Activated CD4-positive, alpha-beta memory T cell treated with anti-CD3 and anti-CD28 coated beads, Interleukin-2, amount 10 ng/mL, durations not matched to agents 7 days and 5 days (primary cell): ENCODE data around the gene KCNMA1. TPM values are rescaled to one million over a fixed set of nuclear protein-coding genes. Genes with fewer than 3 reads are reported as not detected.

Experiments used
- CTCF ChIA-PET: fragments of 350-600 bp; sonication (Branson Sonifier 250); formaldehyde crosslinking; loops from one replicate; lab custom pipeline; 2021; ENCODE audit warnings: antibody characterized with exemption, inconsistent platforms; lab: Charles Lee
- POLR2A ChIA-PET: fragments of 350-600 bp; sonication (Branson Sonifier 250); formaldehyde crosslinking; loops from one replicate; lab custom pipeline; 2021; ENCODE audit warnings: antibody characterized with exemption; lab: Charles Lee
- DNase-seq: peaks from one replicate; pipeline ENCODE4 v3.0.0-alpha.2; 2020
- H3K27ac Mint-ChIP-seq: one replicate; pipeline ENCODE4 v1.8.0; 2021; ENCODE audit warnings: mild to moderate bottlenecking, mixed read lengths
- H3K27me3 Mint-ChIP-seq: one replicate; pipeline ENCODE4 v1.8.0; 2021; ENCODE audit warnings: mixed read lengths
- H3K36me3 Mint-ChIP-seq: one replicate; pipeline ENCODE4 v1.8.0; 2021; ENCODE audit warnings: low read depth, mixed read lengths
- H3K4me1 Mint-ChIP-seq: one replicate; pipeline ENCODE4 v1.8.0; 2021; ENCODE audit warnings: mixed read lengths
- H3K4me3 Mint-ChIP-seq: one replicate; pipeline ENCODE4 v1.8.0; 2021; ENCODE audit warnings: mild to moderate bottlenecking, mixed read lengths
- H3K9me3 Mint-ChIP-seq: one replicate; pipeline ENCODE4 v1.8.0; 2021; ENCODE audit warnings: mixed read lengths
- total RNA-seq, 2 experiments: library from RNA; stranded (reverse); gene quantifications; one replicate each; pipeline ENCODE4 v1.2.3, GENCODE V29; 2021

KCNMA1 gene
- total RNA-seq, 2 experiments from 2014 or later, result 0.25 to 0.38 TPM

DNA sequence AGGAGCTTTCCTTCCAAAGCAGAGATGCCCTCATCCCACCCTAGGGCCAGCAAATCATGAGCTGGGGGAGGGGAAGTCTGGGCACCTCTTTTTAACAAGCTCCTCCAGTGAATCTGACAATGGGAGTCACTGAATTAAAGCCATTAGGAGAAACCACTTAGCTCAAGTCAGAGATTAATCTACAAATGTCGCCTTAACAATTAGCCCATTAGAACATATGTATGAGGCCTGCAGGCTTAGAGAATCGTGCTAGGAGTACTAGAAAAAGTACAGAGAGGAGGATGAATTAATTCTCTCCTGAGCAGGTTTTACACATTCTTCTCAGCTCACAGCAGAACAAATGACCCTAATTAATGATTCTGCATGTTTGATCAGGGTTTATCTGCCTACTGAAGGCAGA is 381.3 kb downstream of the KCNMA1 start:
- Mint-ChIP-seq H3K4me3 (no peak overlapping the region), H3K27me3 (no peaks in the 10 kb centered on the region), H3K9me3 (no peaks in the 10 kb centered on the region), H3K27ac (no peak overlapping the region), H3K36me3 (no peaks in the 10 kb centered on the region), H3K4me1 (no peaks in the 10 kb centered on the region)
- ChIA-PET POLR2A (no interaction called here), CTCF (no interaction called here)
- no peak for DNase-seq

DNA sequence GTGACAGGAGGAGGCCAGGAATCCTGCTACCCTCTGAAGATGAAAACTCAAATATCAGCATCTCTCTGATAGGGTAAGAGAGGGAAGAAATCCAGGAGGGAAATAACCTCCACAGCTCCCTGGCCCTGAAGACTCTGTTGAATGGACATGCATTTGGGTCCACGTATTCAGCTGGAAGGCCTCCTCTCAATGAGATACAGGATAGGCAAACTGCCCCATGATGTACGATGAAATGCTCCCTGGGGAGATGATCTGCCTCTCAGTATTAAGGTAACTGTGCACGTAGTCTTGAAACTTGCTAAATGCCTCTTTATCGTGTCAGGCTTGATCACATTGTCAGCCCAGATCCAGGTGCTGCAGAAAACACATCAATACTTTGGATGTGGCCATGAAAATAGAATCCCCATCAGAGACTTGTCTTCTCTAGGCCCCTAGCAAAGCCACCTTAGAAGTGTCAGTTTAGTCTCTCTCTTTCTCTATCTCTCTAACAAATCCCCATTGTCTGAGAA is 384.0 kb downstream of the KCNMA1 start:
- CTCF ChIA-PET, result no interaction called here
- H3K4me1 Mint-ChIP-seq, result no peaks in the 10 kb centered on the region
- no peaks in the 10 kb centered on the region for H3K9me3 Mint-ChIP-seq
- POLR2A ChIA-PET, result no interaction called here
- no peak overlapping the region for H3K27ac Mint-ChIP-seq
- no peak overlapping the region for H3K4me3 Mint-ChIP-seq
- no peaks in the 10 kb centered on the region for H3K27me3 Mint-ChIP-seq
- no peak for DNase-seq
- no peaks in the 10 kb centered on the region for H3K36me3 Mint-ChIP-seq

DNA sequence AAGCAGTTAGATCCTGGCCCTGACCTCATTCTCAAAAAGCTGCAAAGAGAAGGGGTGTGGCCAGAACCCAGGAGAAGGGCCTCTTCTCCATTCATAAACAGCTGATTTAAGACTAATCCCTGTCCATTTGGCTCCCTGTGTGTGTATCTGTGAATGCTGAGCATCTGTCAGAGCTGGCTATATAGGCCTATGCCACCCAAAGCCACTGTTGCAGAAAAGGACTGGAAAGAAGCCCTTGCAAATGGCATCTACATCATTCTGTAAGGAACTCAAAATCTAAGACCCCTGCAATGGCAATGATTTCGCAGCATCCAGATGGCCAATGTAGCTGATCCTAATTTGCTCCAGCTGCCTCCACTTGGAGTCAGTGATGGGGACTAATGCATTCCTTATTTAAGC is 384.5 kb downstream of the KCNMA1 start:
- Mint-ChIP-seq H3K27me3 (no peaks in the 10 kb centered on the region), H3K9me3 (no peaks in the 10 kb centered on the region), H3K4me3 (no peak overlapping the region), H3K27ac (no peak overlapping the region), H3K36me3 (no peaks in the 10 kb centered on the region), H3K4me1 (no peaks in the 10 kb centered on the region)
- no peak for DNase-seq
- ChIA-PET POLR2A (no interaction called here), CTCF (no interaction called here)

DNA sequence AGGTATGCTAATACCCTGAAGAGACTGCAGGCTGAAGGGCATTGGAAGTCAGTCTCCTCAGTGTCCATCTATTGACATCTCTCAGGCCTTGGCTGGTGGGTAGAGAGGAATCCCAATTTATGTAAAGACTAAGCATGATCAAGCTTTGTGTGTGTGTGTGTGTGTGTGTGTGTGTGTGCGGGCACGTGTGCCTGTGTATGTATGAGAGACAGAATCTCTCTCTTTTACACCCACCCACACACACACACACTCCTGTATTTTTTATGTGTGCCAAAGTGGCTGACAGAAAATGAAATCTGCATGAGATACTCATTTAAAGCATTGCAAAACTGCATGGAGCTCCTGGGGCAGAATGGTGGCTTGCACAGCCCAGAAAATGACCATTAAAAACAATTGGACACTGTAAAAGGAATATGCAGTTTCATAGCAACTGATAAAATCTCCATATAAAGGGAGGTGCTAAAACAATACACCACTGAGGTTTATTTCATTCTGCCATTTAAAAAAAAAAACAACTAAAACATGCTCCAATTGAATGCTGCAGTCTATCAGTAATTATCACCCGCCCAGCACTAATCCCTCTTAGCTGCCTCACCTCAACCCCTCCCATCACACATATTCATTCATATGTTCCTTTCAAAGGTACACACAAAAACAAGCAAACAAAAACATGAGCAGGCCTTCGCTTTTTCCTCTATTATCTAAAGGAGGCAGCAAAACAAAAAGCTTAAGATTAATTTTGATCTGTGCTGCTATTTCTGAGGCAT is 385.0 kb downstream of the KCNMA1 start:
- Mint-ChIP-seq H3K4me3 (no peak overlapping the region), H3K27me3 (no peaks in the 10 kb centered on the region), H3K27ac (no peak overlapping the region)

DNA sequence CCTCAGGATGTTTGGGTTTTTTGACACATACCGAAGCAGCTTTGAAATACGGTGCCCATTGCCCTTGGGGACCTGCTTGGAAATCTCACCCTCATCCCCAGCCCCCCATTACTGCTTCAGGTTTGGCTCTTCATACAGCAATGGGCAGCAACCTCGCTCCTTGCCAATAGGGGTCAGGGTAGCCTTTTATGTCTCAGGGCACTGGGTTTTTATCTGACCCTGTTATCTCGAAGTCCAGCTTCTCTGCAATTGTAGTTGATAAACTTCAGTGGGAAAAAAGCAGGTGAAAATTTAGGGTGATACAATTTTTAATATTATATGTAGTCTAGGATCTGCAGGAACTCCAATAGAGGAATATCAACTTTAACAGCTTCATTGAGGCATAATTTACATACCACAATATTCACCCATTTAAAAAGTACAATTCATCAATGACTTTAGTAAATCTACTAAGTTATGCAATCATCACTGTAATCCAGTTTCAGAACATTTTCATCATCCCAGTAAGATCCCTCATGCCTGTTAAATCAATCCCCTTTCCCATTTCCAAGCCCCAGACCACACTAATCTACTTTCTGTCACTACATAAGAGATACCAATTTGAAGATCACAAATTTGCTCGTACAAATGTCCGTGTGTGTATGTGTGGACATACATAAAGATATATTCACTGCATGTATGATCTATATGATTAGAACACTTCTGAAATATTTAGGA is 386.2 kb downstream of the KCNMA1 start:
- no peaks in the 10 kb centered on the region for H3K27me3 Mint-ChIP-seq
- H3K27ac Mint-ChIP-seq, result no peak overlapping the region
- no peak overlapping the region for H3K4me3 Mint-ChIP-seq
- no peaks in the 10 kb centered on the region for H3K4me1 Mint-ChIP-seq
- DNase-seq, result no peak
- CTCF ChIA-PET, result no interaction called here
- POLR2A ChIA-PET, result no interaction called here
- no peaks in the 10 kb centered on the region for H3K9me3 Mint-ChIP-seq
- no peaks in the 10 kb centered on the region for H3K36me3 Mint-ChIP-seq

More for the DNA sequence above, 385.0 kb downstream of the KCNMA1 start:
- ChIA-PET POLR2A (no interaction called here), CTCF (no interaction called here)
- Mint-ChIP-seq H3K4me1 (no peaks in the 10 kb centered on the region), H3K36me3 (no peaks in the 10 kb centered on the region), H3K9me3 (no peaks in the 10 kb centered on the region)
- DNase-seq, result no peak

DNA sequence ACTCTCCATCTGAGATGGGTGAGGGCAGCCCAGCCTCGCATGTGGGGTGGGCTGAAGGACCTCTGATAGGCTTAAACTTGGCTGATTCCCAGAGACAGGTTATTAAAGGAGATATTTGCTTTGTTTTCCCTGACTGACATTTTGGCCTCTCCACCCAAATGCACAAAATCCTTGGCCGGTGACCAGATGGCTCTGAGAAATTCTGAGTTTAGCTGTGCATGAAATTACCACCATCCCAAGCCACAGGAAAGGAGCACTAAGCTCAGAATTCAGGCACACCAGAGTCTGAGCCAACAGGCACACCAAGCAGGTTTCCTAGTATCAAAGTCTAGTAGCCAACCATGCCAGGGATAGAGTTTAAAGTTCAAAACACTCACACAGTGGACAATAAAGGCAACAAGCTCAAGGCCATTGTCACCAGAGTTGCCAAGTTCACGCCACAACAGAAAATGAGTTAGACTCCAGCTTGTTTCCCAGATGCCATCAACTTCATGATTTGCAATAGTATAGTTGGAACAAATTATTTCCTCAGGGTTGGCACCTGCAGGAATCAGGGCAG is 387.6 kb downstream of the KCNMA1 start:
- no peak overlapping the region for H3K4me3 Mint-ChIP-seq
- H3K36me3 Mint-ChIP-seq, result no peaks in the 10 kb centered on the region
- no peak for DNase-seq
- no peaks in the 10 kb centered on the region for H3K9me3 Mint-ChIP-seq
- H3K4me1 Mint-ChIP-seq, result no peaks in the 10 kb centered on the region
- ChIA-PET POLR2A (no interaction called here), CTCF (interaction anchor here (1.5 kb wide), 1 partner anchor 391 kb away, joined by 4 read pairs; no protein-coding TSS in a partner anchor)
- H3K27ac Mint-ChIP-seq, result no peak overlapping the region
- H3K27me3 Mint-ChIP-seq, result no peaks in the 10 kb centered on the region

DNA sequence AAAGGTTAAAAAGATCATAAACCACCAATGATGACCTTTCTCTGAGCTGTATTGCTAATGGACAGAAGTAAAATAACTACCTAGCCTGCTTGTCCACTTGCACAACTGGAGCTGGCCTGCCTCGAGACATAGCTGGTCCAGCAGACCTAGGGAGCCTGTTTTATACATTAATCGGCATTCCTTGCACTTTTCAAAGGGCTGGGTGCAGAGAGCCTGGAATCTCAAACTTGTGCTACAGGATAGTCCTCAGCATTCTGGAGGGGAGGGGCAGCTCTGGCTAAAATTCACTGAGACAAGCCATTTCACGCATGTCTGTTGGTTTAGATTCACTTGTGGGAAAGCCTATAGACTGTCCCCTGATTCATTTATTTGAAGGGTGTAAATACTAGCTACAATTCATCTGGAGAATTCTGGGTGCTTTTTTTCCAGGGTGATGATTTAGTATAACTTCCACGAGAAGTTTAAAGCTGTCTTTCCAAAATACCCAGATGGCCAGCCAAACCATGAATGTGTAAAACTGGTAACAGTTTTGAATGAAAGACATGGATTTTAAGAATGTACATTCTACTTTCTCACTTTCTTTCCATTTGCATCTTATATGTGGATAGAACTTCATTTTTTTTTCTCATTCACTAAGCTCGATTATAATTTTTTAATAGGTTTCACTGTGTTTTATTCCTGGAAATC is 389.4 kb downstream of the KCNMA1 start:
- H3K36me3 Mint-ChIP-seq, result no peaks in the 10 kb centered on the region
- no peaks in the 10 kb centered on the region for H3K27me3 Mint-ChIP-seq
- H3K27ac Mint-ChIP-seq, result no peak overlapping the region
- H3K9me3 Mint-ChIP-seq, result no peaks in the 10 kb centered on the region
- ChIA-PET POLR2A (no interaction called here), CTCF (no interaction called here)
- no peak overlapping the region for H3K4me3 Mint-ChIP-seq
- DNase-seq, result no peak
- no peaks in the 10 kb centered on the region for H3K4me1 Mint-ChIP-seq

DNA sequence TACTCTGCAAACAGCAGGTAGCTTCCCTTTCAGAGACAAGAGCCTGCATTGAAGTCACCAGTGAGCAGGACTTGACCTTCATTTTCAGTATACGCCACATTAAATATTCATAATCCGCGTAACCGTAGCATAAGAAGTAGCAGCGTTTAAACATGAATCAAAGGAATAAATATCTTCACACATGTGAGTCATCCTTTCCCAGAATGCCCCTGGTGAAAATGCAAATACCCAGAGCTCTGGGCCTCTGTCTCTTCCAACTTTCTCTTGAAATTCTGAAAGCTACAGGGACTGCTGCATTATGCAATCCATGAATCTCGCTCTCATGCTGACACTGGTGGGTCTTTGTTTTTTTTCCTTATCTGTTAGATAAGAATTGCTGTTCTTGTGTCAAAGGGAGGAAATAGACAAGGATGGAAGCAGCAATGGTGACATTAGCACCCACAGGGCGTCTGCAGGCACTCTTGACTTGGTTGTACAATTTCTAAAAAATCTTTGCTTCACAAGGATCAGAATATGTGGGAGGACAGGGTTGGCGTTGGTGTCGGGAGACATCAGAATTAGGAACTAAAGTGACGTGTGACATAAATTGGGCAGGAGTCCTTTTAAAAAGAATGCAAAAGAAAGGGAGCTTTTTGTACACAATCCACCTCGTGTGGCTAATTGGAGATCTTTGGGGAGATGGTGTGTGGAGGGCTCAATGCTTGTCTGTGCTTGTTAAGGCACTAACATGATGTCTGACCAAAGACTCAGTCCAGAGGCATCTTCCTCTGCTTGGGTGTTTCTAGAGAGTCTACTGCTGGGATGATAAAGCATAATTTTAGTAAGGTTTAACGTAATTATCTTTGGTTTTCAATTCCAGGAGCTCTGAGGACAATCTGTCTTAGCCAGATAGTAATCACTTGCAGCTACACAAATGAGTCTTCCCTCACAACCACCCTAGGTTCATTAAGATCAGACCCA is 390.3 kb downstream of the KCNMA1 start:
- Mint-ChIP-seq H3K27ac (no peak overlapping the region), H3K4me3 (no peak overlapping the region), H3K9me3 (no peaks in the 10 kb centered on the region), H3K27me3 (no peaks in the 10 kb centered on the region), H3K4me1 (no peaks in the 10 kb centered on the region), H3K36me3 (no peaks in the 10 kb centered on the region)
- no peak for DNase-seq
- CTCF ChIA-PET, result no interaction called here
- POLR2A ChIA-PET, result no interaction called here

DNA sequence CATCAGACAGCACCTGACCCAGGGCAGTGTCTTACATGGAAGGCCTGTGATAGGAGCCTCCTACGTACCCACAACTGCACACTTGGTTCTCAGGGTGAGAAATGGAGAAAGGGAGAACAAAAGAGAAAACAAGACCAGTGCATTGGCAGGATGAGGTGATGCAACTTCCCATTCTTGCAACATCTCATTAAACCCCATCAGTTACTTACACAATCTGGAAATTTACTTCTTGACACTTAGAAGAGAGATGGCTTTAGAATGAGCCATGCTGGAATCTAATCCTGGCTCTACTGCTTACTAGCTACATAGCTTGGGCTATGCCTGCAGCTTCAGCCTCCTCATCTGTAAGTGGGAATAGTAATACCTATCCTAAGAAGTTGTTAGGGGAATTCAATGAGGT is 391.7 kb downstream of the KCNMA1 start:
- no peaks in the 10 kb centered on the region for H3K4me1 Mint-ChIP-seq
- no peaks in the 10 kb centered on the region for H3K27me3 Mint-ChIP-seq
- ChIA-PET CTCF (no interaction called here), POLR2A (no interaction called here)
- H3K36me3 Mint-ChIP-seq, result no peaks in the 10 kb centered on the region
- no peak for DNase-seq
- no peak overlapping the region for H3K4me3 Mint-ChIP-seq
- no peak overlapping the region for H3K27ac Mint-ChIP-seq
- H3K9me3 Mint-ChIP-seq, result no peaks in the 10 kb centered on the region

DNA sequence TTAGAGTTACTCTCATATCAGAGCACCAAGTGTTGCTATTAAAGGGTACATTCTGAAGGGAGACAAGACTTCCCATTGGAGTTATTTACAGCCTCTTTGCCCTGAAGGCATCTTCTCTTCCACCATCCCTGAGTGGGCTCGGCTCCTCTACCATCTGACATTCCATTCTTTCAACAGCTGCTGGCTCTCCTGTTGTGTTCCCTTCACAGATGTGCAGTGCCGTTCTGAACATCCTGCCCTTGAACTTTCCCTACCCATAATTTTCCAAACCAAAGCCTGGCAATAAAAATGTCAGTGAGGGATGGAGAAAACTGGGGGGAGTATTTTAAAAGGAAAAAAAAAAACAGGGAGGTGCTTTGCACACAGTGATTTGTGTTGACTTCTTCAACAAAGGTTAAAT is 392.9 kb downstream of the KCNMA1 start:
- ChIA-PET CTCF (no interaction called here), POLR2A (no interaction called here)
- Mint-ChIP-seq H3K9me3 (no peaks in the 10 kb centered on the region), H3K27ac (no peak overlapping the region), H3K27me3 (no peaks in the 10 kb centered on the region), H3K4me1 (no peaks in the 10 kb centered on the region), H3K4me3 (no peak overlapping the region), H3K36me3 (no peaks in the 10 kb centered on the region)
- no peak for DNase-seq

DNA sequence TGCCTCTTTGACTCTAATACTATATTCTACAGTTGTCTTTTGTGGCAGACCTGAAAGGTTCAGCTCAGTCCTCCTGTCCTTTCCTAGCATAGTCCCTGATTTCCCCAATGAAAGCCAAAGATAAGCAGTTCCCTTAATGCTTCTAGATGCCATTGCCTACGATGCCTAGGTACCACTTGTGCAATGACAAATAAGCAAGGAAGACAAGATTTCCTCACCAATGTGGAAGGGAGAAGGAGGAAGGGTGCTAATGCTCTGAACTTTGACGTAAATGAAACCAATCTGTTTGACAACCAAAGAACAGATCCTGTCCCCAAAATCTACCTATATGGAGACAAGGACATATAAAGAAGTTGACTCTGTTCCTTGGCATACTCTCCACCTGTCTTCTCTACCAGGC is 393.3 kb downstream of the KCNMA1 start:
- Mint-ChIP-seq H3K4me3 (no peak overlapping the region), H3K36me3 (no peaks in the 10 kb centered on the region), H3K27me3 (no peaks in the 10 kb centered on the region), H3K27ac (no peak overlapping the region), H3K4me1 (no peaks in the 10 kb centered on the region), H3K9me3 (no peaks in the 10 kb centered on the region)
- ChIA-PET POLR2A (no interaction called here), CTCF (no interaction called here)
- no peak for DNase-seq

DNA sequence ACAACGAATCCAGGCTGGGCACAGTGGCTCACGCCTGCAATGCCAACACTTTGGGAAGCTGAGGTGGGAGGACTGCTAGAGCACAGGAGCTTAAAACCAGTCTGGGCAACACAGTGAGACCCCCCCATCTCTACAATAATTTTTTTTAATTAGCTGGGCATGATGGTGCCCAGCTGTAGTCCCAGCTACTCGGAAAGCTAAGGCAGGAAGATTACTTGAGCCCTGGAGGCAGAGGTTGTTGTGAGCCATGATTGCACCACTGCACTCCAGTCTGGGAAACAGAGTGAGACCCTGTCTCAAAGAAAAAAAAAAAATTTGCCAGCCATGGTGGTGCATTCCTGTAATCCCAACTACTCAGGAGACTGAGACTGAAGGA is 396.3 kb downstream of the KCNMA1 start:
- Mint-ChIP-seq H3K27ac (no peak overlapping the region), H3K36me3 (no peaks in the 10 kb centered on the region), H3K4me1 (no peaks in the 10 kb centered on the region), H3K9me3 (no peaks in the 10 kb centered on the region), H3K4me3 (no peak overlapping the region), H3K27me3 (no peaks in the 10 kb centered on the region)
- no peak for DNase-seq
- CTCF ChIA-PET, result no interaction called here
- POLR2A ChIA-PET, result no interaction called here
